HG03457 (cell line): Measurements from ENCODE around the gene MDH2.
"Not testable (repeated sequence)": the region's sequence is repeated elsewhere in the genome, so short reads cannot be mapped to it uniquely, and the experiment has no call there.

Experiments
- ATAC-seq: cut with Tn5 transposase; IDR thresholded peaks from one replicate; pipeline ENCODE4 v1.9.1; 2021; ENCODE audit warnings: moderate number of reproducible peaks; ENCODE audit not compliant: unreplicated experiment

The MDH2 gene

DNA sequence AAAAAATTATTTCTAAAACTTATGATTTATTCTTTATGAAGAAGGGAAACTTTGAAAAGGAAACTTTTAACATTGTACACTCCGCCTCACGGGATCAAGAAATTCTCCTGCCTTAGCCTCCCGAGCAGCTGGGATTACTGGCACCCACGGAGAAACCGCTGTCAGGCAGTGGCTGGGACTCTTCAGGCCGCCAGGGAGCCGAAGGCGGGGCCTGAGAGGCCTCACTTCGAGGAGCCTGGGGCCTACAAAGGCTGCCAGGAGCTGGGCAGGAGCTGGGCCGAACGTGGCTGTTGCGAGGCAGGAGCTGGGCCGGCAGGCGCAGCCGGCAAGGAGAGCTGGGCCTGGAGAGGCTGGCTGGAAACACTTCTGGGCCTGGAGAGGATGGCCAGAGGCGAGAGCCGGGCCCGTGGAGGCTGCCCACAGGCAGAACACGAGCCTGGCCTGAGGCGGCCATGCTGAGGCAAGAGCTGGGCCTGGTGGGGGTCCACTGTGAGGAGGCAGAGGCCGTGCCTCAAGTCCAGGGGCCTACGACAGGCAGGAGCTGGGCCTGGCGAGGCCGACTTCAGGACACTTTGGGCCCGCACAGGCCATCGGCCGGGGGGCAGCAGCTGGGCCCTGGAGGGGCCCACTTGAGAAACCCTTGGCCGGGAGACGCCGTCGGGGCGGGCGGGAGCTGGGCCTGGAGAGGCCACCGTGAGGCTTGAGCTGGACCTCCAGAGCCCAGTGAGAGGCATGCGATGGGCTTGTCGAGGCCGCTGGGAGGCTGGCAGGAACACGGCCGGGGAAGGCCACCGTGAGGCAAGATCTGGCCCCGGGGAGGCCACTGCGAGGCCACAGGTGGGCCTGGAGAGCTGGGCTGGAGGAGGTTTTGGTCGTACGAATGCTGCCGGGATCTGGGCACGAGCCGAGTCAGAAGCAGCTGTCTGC lies 23.7 kb downstream of the MDH2 start:
- ATAC-seq, result no peak

DNA sequence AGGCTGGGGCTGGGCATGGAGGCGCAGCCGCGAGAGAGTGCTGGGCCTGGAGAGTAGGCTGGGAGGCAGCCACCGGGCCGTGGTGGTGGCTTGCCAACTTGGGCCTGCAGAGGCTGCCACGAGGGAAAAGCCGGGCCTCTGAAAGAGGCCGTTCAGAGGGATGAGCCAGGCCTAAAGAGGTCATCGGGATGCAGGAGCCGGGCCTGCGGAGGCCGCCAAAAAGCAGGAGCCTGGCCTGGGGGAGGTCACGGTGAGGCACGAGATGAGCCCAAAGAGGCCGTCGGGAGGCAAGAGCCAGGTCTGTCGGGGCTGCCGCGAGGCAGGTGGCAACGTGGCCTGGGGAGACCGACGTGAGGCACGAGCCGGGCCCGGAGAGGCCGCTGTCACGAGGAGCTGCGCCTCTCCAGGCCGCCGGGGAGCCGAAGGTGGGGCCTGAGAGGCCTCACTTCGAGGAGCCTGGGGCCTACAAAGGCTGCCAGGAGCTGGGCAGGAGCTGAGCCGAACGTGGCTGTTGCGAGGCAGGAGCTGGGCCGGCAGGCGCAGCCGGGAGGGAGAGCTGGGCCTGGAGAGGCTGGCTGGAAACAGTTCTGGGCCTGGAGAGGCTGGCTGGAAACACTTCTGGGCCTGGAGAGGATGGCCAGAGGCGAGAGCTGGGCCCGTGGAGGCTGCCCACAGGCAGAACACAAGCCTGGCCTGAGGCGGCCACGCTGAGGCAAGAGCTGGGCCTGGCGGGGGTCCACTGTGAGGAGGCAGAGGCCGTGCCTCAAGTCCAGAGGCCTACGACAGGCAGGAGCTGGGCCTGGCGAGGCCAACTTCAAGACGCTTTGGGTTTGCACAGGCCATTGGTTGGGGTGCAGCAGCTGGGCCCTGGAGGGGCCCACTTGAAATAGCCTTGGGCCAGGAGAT lies 24.6 kb downstream of the MDH2 start:
- no peak for ATAC-seq

DNA sequence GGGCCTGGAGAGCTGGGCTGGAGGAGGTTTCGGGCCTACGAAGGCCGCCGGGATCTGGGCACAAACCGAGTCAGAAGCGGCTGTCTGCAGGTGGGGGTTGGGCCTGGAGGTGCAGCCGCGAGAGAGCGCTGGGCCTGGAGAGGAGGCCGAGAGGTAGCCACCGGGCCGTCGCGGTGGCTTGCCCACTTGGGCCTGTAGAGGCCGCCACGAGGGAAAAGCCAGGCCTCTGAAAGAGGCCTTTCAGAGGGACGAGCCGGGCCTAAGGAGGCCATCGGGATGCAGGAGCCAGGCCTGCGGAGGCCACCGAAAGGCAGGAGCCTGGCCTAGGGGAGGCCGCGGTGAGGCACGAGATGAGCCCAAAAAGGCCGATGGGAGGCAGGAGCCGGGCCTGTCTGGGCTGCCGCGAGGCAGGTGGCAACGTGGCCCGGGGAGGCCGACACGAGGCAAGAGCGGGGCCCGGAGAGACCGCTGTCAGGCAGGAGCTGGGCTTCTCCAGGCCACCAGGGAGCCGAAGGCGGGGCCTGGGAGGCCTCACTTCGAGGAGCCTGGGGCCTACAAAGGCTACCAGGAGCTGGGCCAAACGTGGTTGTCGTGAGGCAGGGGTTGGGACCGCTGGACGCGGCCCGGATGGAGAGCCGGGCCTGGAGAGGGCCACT lies 25.6 kb downstream of the MDH2 start:
- ATAC-seq, result no peak

DNA sequence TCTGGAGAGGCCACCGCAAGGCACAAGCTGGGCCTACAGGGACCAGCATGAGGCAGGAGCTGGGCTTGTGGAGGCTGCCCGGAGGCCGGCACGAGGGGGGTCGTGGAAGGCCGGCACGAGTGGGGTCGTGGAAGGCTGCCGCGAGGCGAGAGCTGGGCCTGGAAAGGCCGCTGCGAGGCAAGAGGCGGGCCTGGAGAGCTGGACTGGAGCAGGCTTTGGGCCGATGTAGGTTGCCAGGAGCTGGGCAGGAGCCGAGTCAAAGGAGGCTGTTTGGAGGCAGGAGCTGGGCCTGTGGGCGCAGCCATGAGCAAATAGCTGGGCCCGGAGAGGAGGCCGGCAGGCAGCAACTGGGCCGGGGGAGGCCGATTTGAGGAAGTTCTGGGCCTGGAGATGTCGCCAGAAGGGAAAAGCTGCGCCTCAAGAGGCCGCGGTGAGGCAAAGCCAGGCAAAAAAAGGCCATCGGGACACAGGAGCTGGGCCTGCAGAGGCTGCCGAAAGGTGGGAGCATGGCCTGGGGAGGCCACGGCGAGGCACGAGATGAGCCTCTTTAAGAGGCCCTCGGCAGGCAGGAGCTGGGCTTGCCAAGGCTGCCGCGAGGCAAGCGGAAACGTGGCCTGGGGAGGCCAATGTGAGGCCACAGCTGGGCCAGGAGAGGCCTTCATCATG lies 26.5 kb downstream of the MDH2 start:
- ATAC-seq, result no peak

DNA sequence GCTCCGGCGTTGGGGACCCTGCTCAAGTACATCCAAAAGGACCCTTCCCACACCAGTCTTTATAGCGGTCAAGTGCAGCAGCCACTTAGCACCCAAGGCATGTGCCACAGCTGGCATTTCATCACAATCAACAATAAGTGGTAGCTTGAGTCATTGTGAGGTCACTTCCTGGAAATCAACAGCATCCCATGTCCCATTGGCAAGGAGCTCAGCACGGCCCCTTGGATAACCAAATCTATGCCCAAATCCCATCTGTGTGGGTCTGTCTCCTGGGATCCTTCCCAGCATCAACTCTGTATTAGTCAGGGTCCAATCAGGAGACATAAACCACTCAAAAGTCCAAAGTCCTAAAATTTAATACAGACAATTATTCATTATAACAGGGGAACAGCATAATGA lies 27.1 kb downstream of the MDH2 start:
- no peak for ATAC-seq

DNA sequence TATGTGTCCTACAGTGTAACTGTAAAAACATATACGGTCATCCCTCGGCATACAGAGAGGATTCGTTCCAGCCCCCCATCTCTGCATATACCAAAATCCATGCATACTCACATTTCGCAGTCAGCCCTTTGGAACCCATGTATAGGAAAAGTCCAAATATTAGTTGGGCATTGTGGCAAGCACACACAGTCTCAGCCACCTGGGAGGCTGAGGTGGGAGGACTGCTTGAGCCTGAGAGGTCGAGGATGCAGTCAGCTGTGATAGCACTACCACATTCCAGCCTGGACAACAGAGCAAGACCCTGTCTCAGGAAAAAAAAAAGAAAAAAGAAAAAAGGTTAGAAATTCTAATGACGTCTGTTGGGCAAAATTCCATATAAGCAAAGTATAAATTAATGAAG lies 29.1 kb downstream of the MDH2 start:
- no peak for ATAC-seq

DNA sequence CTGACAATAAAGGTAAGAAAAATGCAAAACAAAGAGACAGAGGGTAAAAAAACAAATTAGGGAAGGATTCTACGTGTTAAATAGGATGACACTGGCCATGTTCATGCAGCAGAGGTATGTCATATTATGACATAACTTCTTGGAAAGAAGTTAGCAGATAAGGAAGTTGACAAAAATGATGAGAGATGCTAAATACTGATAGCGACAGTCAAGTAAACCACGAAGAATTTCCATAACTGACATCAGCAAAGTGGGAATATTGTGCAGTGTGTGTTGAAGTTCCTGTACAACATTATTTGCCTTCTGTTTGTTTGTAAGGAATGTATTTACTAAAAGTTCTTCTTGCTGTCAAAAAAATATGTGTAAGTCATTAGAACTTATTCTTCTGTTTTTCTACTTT lies 29.5 kb downstream of the MDH2 start:
- ATAC-seq, result no peak

DNA sequence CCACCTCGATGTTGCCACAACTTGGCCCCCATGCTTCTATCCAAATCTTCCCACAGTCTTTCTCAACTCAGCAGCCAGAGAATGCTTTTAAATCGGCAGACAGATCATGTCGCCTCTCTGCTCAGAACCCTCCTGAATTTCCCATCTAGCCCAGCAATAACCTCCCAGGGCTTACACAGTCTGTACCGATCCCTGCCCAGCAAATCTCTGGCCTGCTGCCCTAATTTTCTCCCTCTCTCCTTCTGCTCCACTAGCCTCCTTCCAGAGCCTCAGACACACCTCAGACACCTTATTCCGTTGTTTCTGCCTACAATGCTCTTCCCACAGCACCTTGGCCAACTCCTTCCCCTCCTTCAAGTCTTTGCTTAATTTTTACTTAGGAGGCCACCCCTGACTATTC lies 32.3 kb downstream of the MDH2 start:
- ATAC-seq, result no peak

DNA sequence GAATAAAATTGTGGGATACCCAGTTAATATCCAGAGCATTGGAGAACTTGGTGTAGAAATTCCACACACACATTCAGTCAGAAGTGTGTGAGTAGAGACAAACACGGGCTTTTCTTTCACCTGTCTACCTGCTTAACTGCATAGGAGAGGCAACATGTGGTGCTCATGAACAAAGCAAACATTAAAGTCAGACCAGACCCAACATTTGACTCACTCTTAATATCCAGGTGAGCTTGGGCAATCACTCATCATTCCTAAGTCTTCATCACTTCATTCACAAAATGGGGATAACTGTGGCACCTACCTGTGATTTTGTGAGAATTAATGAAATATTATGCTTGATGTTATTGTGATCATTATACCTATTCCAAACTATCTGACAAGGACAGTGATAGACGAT lies 36.2 kb downstream of the MDH2 start:
- not testable (repeated sequence) for ATAC-seq

DNA sequence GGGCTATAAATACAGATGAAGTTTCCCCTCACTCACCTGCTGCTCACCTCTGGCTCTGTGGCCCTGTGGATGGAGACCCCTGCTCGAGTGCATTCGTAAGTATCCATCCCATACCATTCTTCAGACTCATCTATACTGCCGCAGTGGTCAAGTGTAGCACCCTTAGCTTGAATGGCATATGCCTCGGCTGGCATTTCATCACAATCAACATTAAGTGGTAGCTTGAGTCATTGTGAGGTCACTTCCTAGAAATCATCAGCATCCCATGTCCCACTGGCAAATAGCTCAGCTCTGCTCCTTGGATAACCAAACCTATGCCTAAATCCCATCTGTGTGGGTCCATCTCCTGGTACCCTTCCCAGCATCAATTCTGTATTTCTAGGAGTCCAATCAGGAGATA lies 38.2 kb downstream of the MDH2 start:
- no peak for ATAC-seq

DNA sequence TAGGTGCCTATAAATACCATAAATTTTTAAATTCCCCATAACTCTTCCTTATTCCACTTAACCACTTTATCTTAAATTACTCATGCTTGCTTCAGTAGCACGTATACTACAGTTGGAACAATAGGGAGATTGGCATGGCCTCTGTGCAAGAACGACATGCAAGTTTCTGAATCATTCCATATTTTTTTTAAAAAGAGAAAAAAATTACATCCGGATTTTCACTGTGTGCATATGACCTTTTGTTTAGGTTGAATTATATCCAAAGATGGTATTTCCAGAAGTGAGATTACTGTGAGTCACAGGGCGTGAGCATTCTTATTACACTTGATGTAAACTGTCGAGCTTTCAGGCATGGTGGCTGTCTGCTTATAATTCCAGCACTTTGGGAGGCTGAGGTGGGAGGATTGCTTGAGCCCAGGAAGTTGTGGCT lies 39.5 kb downstream of the MDH2 start:
- not testable (repeated sequence) for ATAC-seq

DNA sequence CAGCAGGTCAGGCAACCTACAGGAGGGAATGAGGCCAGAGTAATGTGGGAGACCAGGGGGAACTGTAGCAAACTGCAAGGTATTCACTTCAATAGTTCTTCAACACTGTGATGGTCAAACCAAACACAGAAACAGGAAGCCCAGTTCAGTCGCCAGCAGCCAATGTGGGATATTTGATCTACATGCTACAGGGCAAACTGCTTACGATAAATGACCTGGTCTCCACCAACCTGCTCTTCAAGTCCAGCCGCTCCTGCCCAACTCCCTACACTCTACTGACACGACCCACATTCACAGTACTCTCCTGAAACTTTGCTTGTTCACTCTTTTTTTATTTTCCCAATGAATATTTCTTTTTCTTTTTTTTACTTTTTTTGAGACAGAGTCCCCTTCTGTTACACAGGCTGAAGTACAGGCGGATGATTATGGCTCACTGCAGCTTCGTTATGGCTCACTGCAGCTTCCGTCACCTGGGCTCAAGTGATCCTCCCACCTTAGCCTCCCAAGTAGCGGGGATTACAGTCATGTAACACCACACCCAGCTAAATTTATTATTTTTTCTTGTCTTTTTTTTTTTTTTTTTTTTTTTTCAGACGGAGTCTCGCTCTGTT lies 42.1 kb downstream of the MDH2 start:
- ATAC-seq, result no peak

DNA sequence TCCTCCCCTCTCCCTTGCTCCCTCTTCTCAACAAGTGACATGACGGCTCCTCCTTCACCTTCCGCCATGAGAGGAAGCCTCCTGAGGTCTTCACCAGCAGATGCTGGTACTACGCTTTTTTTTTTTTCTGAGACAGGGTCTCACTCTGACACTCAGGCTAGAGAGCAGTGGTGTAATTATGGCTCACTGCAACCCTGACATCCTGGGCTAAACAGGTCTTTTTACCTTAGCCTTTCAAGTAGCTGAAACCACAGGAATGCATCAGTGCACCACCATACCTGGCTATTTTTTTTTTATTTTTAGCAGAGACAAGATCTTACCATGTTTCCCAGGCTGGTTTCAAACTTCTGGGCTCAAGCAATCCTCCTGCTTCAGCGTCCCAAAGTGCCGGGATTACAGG lies 43.6 kb downstream of the MDH2 start:
- ATAC-seq, result no peak

DNA sequence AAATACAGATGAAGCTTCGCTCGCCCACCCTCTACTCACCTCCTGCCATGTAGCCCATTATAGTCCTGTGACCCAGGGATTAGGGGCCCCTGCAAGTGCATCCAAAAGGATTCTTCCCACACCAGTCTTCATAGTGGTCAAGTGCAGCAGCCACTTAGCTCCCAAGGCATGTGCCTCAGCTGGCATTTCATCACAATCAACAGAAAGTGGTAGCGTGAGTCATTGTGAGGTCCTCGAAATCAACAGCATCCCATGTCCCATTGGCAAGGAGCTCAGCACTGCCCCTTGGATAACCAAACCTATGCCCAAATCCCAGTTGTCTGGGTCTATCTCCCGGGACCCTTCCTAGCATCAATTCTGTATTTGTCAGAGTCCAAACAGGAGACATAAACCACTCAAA lies 45.6 kb downstream of the MDH2 start:
- not testable (repeated sequence) for ATAC-seq

DNA sequence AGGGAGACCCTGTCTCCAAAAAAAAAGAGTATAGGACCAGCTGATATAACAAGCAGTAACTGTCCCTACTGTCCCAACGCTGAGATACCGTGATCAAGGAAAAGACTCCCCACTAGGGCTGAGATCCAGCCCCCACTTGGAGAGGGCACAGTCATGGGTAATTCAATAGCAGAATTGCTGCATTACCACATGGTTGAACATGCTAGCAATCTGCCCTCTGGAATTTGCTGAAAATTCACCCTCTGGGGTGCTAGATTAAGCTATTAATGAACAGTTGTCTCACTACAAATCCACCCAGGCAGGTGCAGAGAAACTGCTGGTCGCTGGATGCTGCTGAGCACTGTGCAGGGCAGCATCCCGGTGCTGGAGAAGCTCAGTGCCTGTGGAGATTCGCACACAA lies 46.4 kb downstream of the MDH2 start:
- not testable (repeated sequence) for ATAC-seq

DNA sequence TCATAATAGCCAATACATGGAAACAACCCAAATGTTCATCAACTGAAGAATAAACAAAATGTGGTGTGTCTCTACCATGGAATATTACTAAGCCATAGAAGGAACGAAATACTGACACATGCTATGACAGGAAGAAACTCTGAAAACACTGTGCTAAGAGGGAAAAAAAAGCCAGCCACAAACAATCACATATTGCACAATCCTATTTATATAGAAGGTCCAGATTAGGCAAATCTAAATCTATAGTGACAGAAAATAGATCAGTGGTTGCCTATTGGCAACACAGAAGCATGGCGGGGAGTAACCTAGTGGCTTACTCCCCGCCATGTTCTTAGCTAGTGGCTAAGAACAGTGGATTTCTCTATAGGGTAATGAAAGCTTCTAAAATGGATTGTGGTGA lies 48.0 kb downstream of the MDH2 start:
- ATAC-seq, result no peak

DNA sequence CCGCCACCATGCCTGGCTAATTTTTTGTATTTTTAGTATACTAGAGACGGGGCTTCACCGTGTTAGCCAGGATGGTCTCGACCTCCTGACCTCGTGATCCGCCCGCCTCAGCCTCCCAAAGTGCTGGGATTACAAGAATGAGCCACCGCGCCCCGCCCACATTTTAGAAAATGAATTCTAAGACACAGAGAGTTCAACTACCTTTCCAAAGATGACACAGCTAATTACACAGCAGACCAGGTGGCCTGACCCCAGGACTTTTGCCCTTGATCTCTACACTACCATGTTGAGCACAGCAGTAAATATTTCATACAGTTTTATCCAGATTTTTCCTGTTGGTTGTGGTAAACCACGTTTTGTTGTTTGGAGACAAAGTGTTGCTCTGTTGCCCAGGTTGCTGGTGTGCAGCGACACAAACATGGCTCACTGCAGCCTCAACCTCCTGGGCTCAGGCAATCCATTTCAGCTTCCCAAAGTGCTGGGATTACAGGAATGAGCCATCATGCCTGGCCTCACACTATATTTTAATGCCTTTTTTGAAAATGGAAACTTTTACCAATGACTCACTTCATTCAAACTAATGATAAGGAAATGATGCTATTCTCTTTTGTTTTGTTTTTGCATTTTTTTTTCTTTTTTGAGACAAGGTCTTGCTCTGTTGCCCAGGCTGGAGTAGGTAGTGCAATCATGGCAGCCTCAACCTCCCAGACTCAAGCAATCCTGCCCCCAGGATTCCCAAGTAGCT lies 54.0 kb downstream of the MDH2 start:
- ATAC-seq, result not testable (repeated sequence)

DNA sequence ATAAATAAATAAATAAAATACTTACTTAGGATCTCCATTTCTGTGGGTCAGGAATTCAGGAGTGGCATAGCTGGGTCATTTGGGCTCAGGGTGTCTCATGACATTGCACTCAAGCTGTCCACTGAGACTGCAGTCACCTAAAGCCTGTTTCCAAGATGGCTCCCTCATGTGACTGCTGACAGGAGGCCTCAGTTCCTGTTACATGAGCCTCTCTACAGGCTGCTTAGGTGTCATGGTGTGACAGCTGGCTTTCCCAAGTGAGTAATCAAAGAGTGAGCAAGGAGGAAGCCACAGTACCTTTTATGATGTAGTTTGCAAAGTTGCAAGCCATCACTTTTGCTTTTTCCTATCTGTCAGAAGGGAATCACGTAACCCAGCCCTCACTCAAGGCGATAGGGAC lies 55.9 kb downstream of the MDH2 start:
- not testable (repeated sequence) for ATAC-seq

DNA sequence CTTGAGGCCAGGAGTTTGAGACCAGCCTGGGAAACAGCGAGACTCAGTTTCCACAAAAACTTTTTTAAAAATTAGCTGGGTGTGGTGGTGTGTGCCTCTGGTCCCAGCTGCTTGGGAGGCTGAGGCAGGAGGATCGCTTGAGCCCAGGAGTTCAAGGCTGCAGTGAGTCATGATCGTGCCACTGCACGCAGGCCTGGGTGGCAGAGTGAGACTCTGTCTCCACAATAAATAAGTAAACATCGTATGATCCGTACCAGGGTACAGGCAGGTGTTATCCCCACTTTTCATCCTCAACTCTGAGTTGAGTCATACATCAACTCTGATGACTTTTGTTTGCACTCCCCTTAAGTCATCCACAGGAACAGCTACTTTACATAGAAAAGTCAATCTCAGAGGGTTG lies 58.2 kb downstream of the MDH2 start:
- ATAC-seq, result not testable (repeated sequence)

DNA sequence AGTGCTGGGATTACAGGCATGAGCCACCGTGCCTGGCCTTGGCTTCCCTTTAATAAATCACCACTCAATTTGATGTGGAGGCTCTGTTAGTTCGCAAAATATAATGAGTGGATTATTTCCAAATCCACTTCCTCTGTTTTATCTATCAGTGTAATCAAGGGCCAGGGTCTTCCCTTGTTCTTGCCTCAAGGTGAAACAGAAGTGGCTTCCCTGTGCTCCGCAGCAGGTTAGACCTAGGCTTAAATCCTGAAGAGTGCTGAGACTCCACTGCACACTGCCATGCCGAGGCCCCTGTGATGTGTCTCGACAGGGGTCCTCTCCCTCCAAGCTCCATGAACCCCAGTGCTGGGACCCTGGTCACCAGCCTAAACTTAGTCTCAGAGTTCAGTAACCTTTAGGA lies 59.0 kb downstream of the MDH2 start:
- ATAC-seq, result no peak
